ENCODE data around the gene PRRT4. TPM values are rescaled to one million over a fixed set of nuclear protein-coding genes. Genes with fewer than 3 reads are reported as not detected.

Gene PRRT4
- total RNA-seq, 1 experiment from 2014 or later, result 0.24 TPM

GRCh38 chr7:128406314-128407232 lies 45.1 kb upstream of the PRRT4 start:
- H3K4me1 Mint-ChIP-seq, result peaks cover 37 to 40% of the 10 kb centered on the region in 2 experiments
- H3K27me3 Mint-ChIP-seq (ENCODE audit: low read depth), result peaks cover 77% of the 10 kb centered on the region
- H3K18ac ChIP-seq (ENCODE audit: insufficient read length, low read depth, low read length), result no peak overlapping the region
- H3K14ac ChIP-seq (ENCODE audit: insufficient read depth, low read length), result no peak overlapping the region
- H3K4me2 ChIP-seq (ENCODE audit: insufficient read depth, insufficient read length, low read length), result no peak overlapping the region
- no peak overlapping the region for H2BK15ac ChIP-seq (ENCODE audit: low read depth, low read length)
- no peak overlapping the region for H2AK5ac ChIP-seq (ENCODE audit: insufficient read length, low read length)
- H2AFZ ChIP-seq (ENCODE audit: low read length), result no peak overlapping the region
- no peak overlapping the region for H3T11ph ChIP-seq (ENCODE audit: low read length)
- H3K79me2 ChIP-seq (ENCODE audit: insufficient read depth, low read length), result no peaks in the 10 kb centered on the region
- H4K8ac ChIP-seq (replicated peaks; ENCODE audit: insufficient read length, low read depth, low read length), result no peak overlapping the region
- no CpG with 5 or more reads among the region's 17 CpGs for WGBS (ENCODE audit: extremely low coverage, insufficient read length, low lambda C conversion rate)
- H4K5ac ChIP-seq (ENCODE audit: insufficient read length, low read depth, low read length), result no peak overlapping the region
- H3K4me1 ChIP-seq (ENCODE audit: insufficient read depth, low read length), result peaks cover 4% of the 10 kb centered on the region; the same call in 1 of the 2 replicates
- no peak overlapping the region for H3K27ac ChIP-seq (ENCODE audit: insufficient read length, low read depth, low read length)
- peaks cover 19% of the 10 kb centered on the region for H3K23me2 ChIP-seq (ENCODE audit: insufficient read length, low read depth, low read length, poor library complexity, severe bottlenecking)
- H2BK20ac ChIP-seq (ENCODE audit: low read depth, low read length, poor library complexity, severe bottlenecking), result no peak overlapping the region
- no peaks in the 10 kb centered on the region; a peak in 1 of 5 replicates for H3K9me3 Mint-ChIP-seq
- H4K20me1 ChIP-seq (ENCODE audit: control insufficient read depth, insufficient read depth, insufficient read length), result peaks cover 4% of the 10 kb centered on the region
- no peak for TF ChIP-seq CTCF (conservative IDR thresholded peaks at IDR 0.05)
- H3K27me3 ChIP-seq (ENCODE audit: insufficient read depth, low read length), result peaks cover 29% of the 10 kb centered on the region
- no peak overlapping the region for H3K27ac Mint-ChIP-seq
- peak overlapping the region; percentile 64 to 81 for H3K4me3 Mint-ChIP-seq
- peaks cover 0 to 2% (median 2%) of the 10 kb centered on the region in 3 experiments; a peak in 2 of 7 replicates for H3K36me3 Mint-ChIP-seq (ENCODE audit: insufficient read depth in 1 of 3, low read depth in 3 of 3)
- H2BK120ac ChIP-seq (ENCODE audit: low read depth, low read length, poor library complexity, severe bottlenecking), result no peak overlapping the region
- no peak overlapping the region for H3K23ac ChIP-seq (ENCODE audit: insufficient read length, low read depth, low read length)
- H3K79me1 ChIP-seq (ENCODE audit: insufficient read depth, low read depth, low read length, poor library complexity, severe bottlenecking), result no peaks in the 10 kb centered on the region
- H3K56ac ChIP-seq (ENCODE audit: insufficient read length, low read depth, low read length), result no peak overlapping the region
- H3K4ac ChIP-seq (ENCODE audit: low read depth, low read length), result no peak overlapping the region
- no peak overlapping the region for H2BK5ac ChIP-seq (ENCODE audit: insufficient read length, low read length)
- H4K91ac ChIP-seq (ENCODE audit: insufficient read length, low read depth, low read length), result no peak overlapping the region
- no peaks in the 10 kb centered on the region for H3K9me3 ChIP-seq (ENCODE audit: control insufficient read depth, low read depth, low read length)
- no peak for DNase-seq
- no peak overlapping the region for H2BK12ac ChIP-seq (ENCODE audit: insufficient read length, low read depth, low read length)
- no peak overlapping the region for H3K9ac ChIP-seq (ENCODE audit: extremely low read depth, insufficient read length, low read length)

All from H9 (cell line).